K562 (cell line): ENCODE results near the gene ABL1. TPM values are rescaled to one million over a fixed set of nuclear protein-coding genes. Genes with fewer than 3 reads are reported as not detected.

Experiments used
- ATAC-seq: fragments of 200-7000 bp; cut with Tn5 transposase; 3 replicates; pipeline ENCODE4 v1.9.1; 2020; ENCODE audit warnings: moderate library complexity
- BruUV-seq: library from RNA; stranded (reverse); fragments of 400-500 nt; replicated peaks from 2 replicates; lab custom pipeline; 2021; lab: Mats Ljungman, UMichigan
- CTCF ChIA-PET: fragments of 300-600 bp; formaldehyde crosslinking; extraction: SDS; loops from one replicate; lab custom pipeline; 2021; ENCODE audit warnings: low intra/inter-chr PET ratio; lab: Yijun Ruan, JAX
- POLR2A ChIA-PET: fragments of 300-600, 350-650 bp; sonication (Branson Sonifier 250); formaldehyde crosslinking; extraction: SDS; loops from one replicate; lab custom pipeline; 2021; ENCODE audit warnings: antibody characterized with exemption, inconsistent platforms; lab: Yijun Ruan, JAX
- DNase-seq, 4 experiments: peaks; one replicate each; pipeline versions ENCODE4 v3.0.0 to v3.0.0-alpha.2; 2011 to 2018; ENCODE audit warnings: low spot score in 3 of 4, mixed read lengths in 3 of 4; ENCODE audit errors: extremely low read depth in 1 of 4
- FAIRE-seq: peaks from 2 replicates; lab custom pipeline; 2011; peaks lifted over from hg19 to GRCh38; lab: Jason Lieb, UNC
- H2AFZ ChIP-seq: 2 replicates; pipeline ENCODE4 v1.6.0; 2011; ENCODE audit warnings: low read depth, low read length, control low read depth, inconsistent platforms
- H3K27ac ChIP-seq: fragments of 200-600 bp; 3 replicates; pipeline ENCODE4 v1.8.0; 2011; ENCODE audit warnings: low read depth, mild to moderate bottlenecking, control low read depth, inconsistent platforms, low read length, moderate library complexity, mixed read lengths; ENCODE audit errors: extremely low read depth
- H3K27me3 ChIP-seq, 2 experiments: fragments of 300-600 bp in 1 of 2; 2 replicates in 1 of 2; 3 replicates in 1 of 2; pipeline versions ENCODE4 v1.6.0 to v1.8.0; 2011; ENCODE audit warnings: inconsistent platforms in 2 of 2, low read length in 2 of 2, mild to moderate bottlenecking in 1 of 2, mixed read lengths in 1 of 2, moderate library complexity in 1 of 2; ENCODE audit not compliant: control insufficient read depth in 2 of 2, insufficient read depth in 2 of 2
- H3K36me3 ChIP-seq: fragments of 300-600 bp; 3 replicates; pipeline ENCODE4 v1.8.0; 2011; ENCODE audit warnings: mild to moderate bottlenecking, low read length, inconsistent platforms; ENCODE audit not compliant: control insufficient read depth, insufficient read depth
- H3K4me1 ChIP-seq, 2 experiments: fragments of 200-600 bp in 1 of 2; replicated peaks in 1 of 2; 2 replicates in 1 of 2; 3 replicates in 1 of 2; pipeline versions ENCODE4 v1.5.1 to v1.8.0; 2011; ENCODE audit warnings: inconsistent platforms in 2 of 2, low read length in 2 of 2, mild to moderate bottlenecking in 1 of 2, mixed read lengths in 1 of 2, moderate library complexity in 1 of 2; ENCODE audit not compliant: control insufficient read depth in 2 of 2, insufficient read depth in 2 of 2
- H3K4me2 ChIP-seq: 2 replicates; pipeline ENCODE4 v1.6.1; 2011; ENCODE audit warnings: low read length, control low read depth, inconsistent platforms, mixed read lengths; ENCODE audit not compliant: insufficient read depth
- H3K4me3 ChIP-seq: fragments of 200-600 bp; sonication (generic), shearing (Covaris generic); 2 replicates; pipeline ENCODE4 v1.5.1; 2016; ENCODE audit warnings: control low read depth, inconsistent platforms
- H3K79me2 ChIP-seq: fragments of 200-600 bp; 3 replicates; pipeline ENCODE4 v1.8.0; 2011; ENCODE audit warnings: low read length, inconsistent platforms; ENCODE audit not compliant: control insufficient read depth, insufficient read depth
- H3K9ac ChIP-seq, 2 experiments: 2 replicates each; pipeline versions ENCODE4 v1.6.0 to v1.6.1; 2011; ENCODE audit warnings: low read depth in 2 of 2, low read length in 2 of 2, control low read depth in 1 of 2, inconsistent platforms in 1 of 2, mild to moderate bottlenecking in 1 of 2, mixed read lengths in 1 of 2; ENCODE audit not compliant: insufficient read depth in 1 of 2
- H3K9me1 ChIP-seq: one replicate; pipeline ENCODE4 v1.6.0; 2011; ENCODE audit warnings: inconsistent platforms, mild to moderate bottlenecking, low read length, moderate library complexity; ENCODE audit not compliant: control insufficient read depth, insufficient read depth
- H3K9me3 ChIP-seq: replicated peaks from 2 replicates; pipeline ENCODE4 v1.5.1; 2011; ENCODE audit warnings: low read depth, low read length, inconsistent platforms; ENCODE audit not compliant: control insufficient read depth, insufficient read depth
- H4K20me1 ChIP-seq: replicated peaks from 2 replicates; pipeline ENCODE4 v1.6.1; 2011; ENCODE audit warnings: low read length, inconsistent platforms, mixed read lengths; ENCODE audit not compliant: control insufficient read depth, insufficient read depth
- DNMT1 ChIP-seq: fragments of 450-650 bp; IDR thresholded peaks from 2 replicates; pipeline ENCODE4 v1.6.1; 2016; ENCODE audit warnings: antibody characterized with exemption, mild to moderate bottlenecking
- FOXJ3 ChIP-seq: sonication (generic); formaldehyde crosslinking; IDR thresholded peaks from 2 replicates; pipeline ENCODE4 v1.4.0; 2020; ENCODE audit warnings: mild to moderate bottlenecking, missing genetic modification reagents
- FOXM1 ChIP-seq, 2 experiments: fragments of 450-650 bp in 1 of 2; sonication (generic) in 1 of 2; formaldehyde crosslinking in 1 of 2; IDR thresholded peaks; 2 replicates each; pipeline versions ENCODE4 v1.6.1 to v1.9.0; 2017 to 2022; ENCODE audit warnings: low read depth in 2 of 2, mild to moderate bottlenecking in 2 of 2, missing genetic modification reagents in 1 of 2, moderate library complexity in 1 of 2
- GATAD2B ChIP-seq: fragments of 450-650 bp; IDR thresholded peaks from 2 replicates; pipeline ENCODE4 v1.6.1; 2017; ENCODE audit warnings: mild to moderate bottlenecking, borderline replicate concordance
- NCOA1 ChIP-seq: fragments of 450-650 bp; IDR thresholded peaks from 2 replicates; pipeline ENCODE4 v1.6.1; 2016; ENCODE audit warnings: low read depth
- NEUROD1 ChIP-seq: fragments of 150-350 bp; IDR thresholded peaks from 2 replicates; pipeline ENCODE4 v1.6.1; 2014; ENCODE audit warnings: borderline replicate concordance, low read length, low read depth; ENCODE audit not compliant: partially characterized antibody
- RAD21 ChIP-seq, 2 experiments: fragments of 250-450 bp in 1 of 2; fragments of 450-650 bp in 1 of 2; sonication (Bioruptor Pico) in 1 of 2; formaldehyde crosslinking in 1 of 2; IDR thresholded peaks in 1 of 2; conservative IDR thresholded peaks in 1 of 2; 2 replicates each; pipeline versions ENCODE4 v1.4.0 to v1.8.0; 2020 to 2022; ENCODE audit warnings: mild to moderate bottlenecking in 2 of 2, moderate library complexity in 1 of 2
- SIN3A ChIP-seq, 2 experiments: fragments of 150-350 bp in 1 of 2; IDR thresholded peaks; 2 replicates each; pipeline ENCODE4 v1.6.1; 2011 to 2016; ENCODE audit warnings: borderline replicate concordance in 2 of 2, low read depth in 2 of 2, low read length in 2 of 2, mild to moderate bottlenecking in 2 of 2, moderate library complexity in 2 of 2; ENCODE audit not compliant: control insufficient read depth in 1 of 2
- TAF9B ChIP-seq: fragments of 450-650 bp; IDR thresholded peaks from 2 replicates; pipeline ENCODE4 v1.6.1; 2018; ENCODE audit warnings: mild to moderate bottlenecking; ENCODE audit not compliant: partially characterized antibody
- TRIM24 ChIP-seq, 2 experiments: fragments of 450-650 bp; IDR thresholded peaks; 2 replicates each; pipeline ENCODE4 v1.6.1; 2016
- WGBS: fragments of 100-300 bp; shearing (Covaris generic); methylation state at CpG from one replicate; pipeline ENCODE4 v1.1.6; 2016; ENCODE audit warnings: low coverage, mixed read lengths; ENCODE audit not compliant: insufficient coverage; ENCODE audit errors: missing lambda C conversion rate; 5-methylcytosine and 5-hydroxymethylcytosine counted together
- in situ Hi-C: fragments of 300-500 bp; cut with MboI; formaldehyde crosslinking; loops from 4 replicates; pipeline ENCODE4 v1.15.0; 2018; ENCODE audit warnings: inconsistent platforms, mixed read lengths
- intact Hi-C: fragments of 100-400 bp; cut with micrococcal nuclease; formaldehyde crosslinking; loops from 2 replicates; pipeline ENCODE4 v1.14.2; 2022
- polyA plus RNA-seq, 8 experiments: library from polyadenylated mRNA; depleted of rRNA in 4 of 8; stranded (reverse) in 5 of 8; unstranded in 3 of 8; fragments of >200 nt; fragmentation: Nextera tagmentation in 2 of 8; fragmentation: Illumina TruSeq in 1 of 8; extraction: Ambion mirVana in 2 of 8; extraction: Trizol in 1 of 8; gene quantifications; 2 replicates each; pipeline versions ENCODE4 v1.2.1 to v1.2.3, GENCODE V29; 2011 to 2014; ENCODE audit warnings: inconsistent platforms in 1 of 8, missing spikeins in 1 of 8
- total RNA-seq, 7 experiments: library from RNA; depleted of rRNA in 6 of 7; stranded (reverse); fragments of >200 nt in 6 of 7; fragmentation: Illumina TruSeq in 2 of 7; extraction: Trizol in 2 of 7; gene quantifications; 2 replicates each; pipeline versions ENCODE4 v1.2.1 to v1.2.3, GENCODE V29; 2011 to 2021; ENCODE audit warnings: low replicate concordance in 1 of 7
- TF ChIP-seq, protein P1 (sequence below): fragments of 200-800 bp; sonication (Bioruptor generic); IDR thresholded peaks from 2 replicates; pipeline ENCODE4 v1.6.1; 2016; ENCODE audit warnings: missing genetic modification characterization, missing compliant biosample characterization
- TF ChIP-seq, protein P2 (sequence below): sonication (generic); formaldehyde crosslinking; IDR thresholded peaks from 2 replicates; pipeline ENCODE4 v1.8.1; 2023; ENCODE audit warnings: mild to moderate bottlenecking, missing genetic modification reagents
- TF ChIP-seq, protein P3 (sequence below): sonication (generic); formaldehyde crosslinking; IDR thresholded peaks from 2 replicates; pipeline ENCODE4 v1.8.1; 2023; ENCODE audit warnings: mild to moderate bottlenecking, missing genetic modification reagents

ABL1 gene
- total and polyA plus RNA-seq, 9 of the 15 experiments (the other 6 are each of a cell fraction or from before 2014, with no cell fraction given): 1.5 to 130 (median 37.8) TPM

DNA sequence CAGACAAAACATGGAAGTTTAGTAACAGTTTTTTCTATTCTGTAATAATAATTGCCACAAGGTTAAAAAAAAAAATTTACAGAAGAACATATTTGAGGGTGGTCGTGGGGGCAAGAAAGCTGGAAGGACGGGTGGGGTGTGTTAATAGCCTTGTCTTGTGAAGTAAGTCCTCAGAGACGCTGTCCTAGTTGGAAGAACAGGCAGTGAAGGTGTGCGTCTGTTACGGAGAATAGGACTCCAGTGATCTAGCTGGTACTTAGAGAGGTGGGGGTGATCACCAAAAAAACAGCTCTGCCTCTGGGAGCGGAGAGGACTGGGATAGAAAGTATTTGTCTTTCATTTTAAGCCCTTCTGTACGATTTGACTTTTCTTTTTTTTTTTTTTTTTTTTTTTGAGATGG, 17.7 kb downstream of the ABL1 start:
- no peaks in the 10 kb centered on the region for H3K9me3 ChIP-seq
- H3K27ac ChIP-seq: no peak overlapping the region
- ChIA-PET POLR2A (interaction anchor here (0.7 to 7.5 kb wide), 15 partner anchors 9 to 130 kb away, joined by 3 to 99 read pairs (median 4); partner anchors contain the start of gene ABL1), CTCF (interaction anchor here (1.0 to 1.3 kb wide), 2 partner anchors 9 to 28 kb away, joined by 3 read pairs; no protein-coding TSS in a partner anchor)
- H3K4me2 ChIP-seq: no peak overlapping the region
- no peaks in the 10 kb centered on the region; a peak in 1 of 5 replicates for H3K4me1 ChIP-seq
- H3K9ac ChIP-seq: no peak overlapping the region
- no peak overlapping the region for H3K4me3 ChIP-seq
- H2AFZ ChIP-seq: no peak overlapping the region
- in situ Hi-C loops: no loop called here
- FAIRE-seq: no peak
- intact Hi-C loops: no loop called here
- no peaks in the 10 kb centered on the region for H3K27me3 ChIP-seq
- 70% methylated on average over 7 of the region's 7 CpGs for WGBS
- no peaks in the 10 kb centered on the region for H3K9me1 ChIP-seq
- peaks cover 37% of the 10 kb centered on the region for H3K36me3 ChIP-seq
- BruUV-seq: no TSS peak
- peaks cover 17% of the 10 kb centered on the region for H4K20me1 ChIP-seq
- DNase-seq: no peak
- ATAC-seq: no peak
- no peaks in the 10 kb centered on the region for H3K79me2 ChIP-seq
- TF ChIP-seq DNMT1 (no peak), RAD21 (CRISPR knock-in tag; conservative IDR thresholded peaks at IDR 0.05 in 1 of 2, IDR thresholded peaks at IDR 0.05 in 1 of 2) (no peak), TAF9B (no peak), TRIM24 (IDR thresholded peaks at IDR 0.05) (no peak), FOXJ3 (no peak), NEUROD1 (no peak), NCOA1 (no peak), FOXM1 (IDR thresholded peaks at IDR 0.05; ENCODE audit: low read depth) (no peak), FOXM1 (CRISPR knock-in tag; IDR thresholded peaks at IDR 0.05; ENCODE audit: low read depth) (no peak), SIN3A (IDR thresholded peaks at IDR 0.05; ENCODE audit: borderline replicate concordance in 2 of 2, control insufficient read depth in 1 of 2, low read depth in 2 of 2, low read length in 2 of 2) (no peak), GATAD2B (no peak)
- TF ChIP-seq, protein P1, sequence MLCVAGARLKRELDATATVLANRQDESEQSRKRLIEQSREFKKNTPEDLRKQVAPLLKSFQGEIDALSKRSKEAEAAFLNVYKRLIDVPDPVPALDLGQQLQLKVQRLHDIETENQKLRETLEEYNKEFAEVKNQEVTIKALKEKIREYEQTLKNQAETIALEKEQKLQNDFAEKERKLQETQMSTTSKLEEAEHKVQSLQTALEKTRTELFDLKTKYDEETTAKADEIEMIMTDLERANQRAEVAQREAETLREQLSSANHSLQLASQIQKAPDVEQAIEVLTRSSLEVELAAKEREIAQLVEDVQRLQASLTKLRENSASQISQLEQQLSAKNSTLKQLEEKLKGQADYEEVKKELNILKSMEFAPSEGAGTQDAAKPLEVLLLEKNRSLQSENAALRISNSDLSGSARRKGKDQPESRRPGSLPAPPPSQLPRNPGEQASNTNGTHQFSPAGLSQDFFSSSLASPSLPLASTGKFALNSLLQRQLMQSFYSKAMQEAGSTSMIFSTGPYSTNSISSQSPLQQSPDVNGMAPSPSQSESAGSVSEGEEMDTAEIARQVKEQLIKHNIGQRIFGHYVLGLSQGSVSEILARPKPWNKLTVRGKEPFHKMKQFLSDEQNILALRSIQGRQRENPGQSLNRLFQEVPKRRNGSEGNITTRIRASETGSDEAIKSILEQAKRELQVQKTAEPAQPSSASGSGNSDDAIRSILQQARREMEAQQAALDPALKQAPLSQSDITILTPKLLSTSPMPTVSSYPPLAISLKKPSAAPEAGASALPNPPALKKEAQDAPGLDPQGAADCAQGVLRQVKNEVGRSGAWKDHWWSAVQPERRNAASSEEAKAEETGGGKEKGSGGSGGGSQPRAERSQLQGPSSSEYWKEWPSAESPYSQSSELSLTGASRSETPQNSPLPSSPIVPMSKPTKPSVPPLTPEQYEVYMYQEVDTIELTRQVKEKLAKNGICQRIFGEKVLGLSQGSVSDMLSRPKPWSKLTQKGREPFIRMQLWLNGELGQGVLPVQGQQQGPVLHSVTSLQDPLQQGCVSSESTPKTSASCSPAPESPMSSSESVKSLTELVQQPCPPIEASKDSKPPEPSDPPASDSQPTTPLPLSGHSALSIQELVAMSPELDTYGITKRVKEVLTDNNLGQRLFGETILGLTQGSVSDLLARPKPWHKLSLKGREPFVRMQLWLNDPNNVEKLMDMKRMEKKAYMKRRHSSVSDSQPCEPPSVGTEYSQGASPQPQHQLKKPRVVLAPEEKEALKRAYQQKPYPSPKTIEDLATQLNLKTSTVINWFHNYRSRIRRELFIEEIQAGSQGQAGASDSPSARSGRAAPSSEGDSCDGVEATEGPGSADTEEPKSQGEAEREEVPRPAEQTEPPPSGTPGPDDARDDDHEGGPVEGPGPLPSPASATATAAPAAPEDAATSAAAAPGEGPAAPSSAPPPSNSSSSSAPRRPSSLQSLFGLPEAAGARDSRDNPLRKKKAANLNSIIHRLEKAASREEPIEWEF (CRISPR knock-in tag): no peak
- TF ChIP-seq, protein P2, sequence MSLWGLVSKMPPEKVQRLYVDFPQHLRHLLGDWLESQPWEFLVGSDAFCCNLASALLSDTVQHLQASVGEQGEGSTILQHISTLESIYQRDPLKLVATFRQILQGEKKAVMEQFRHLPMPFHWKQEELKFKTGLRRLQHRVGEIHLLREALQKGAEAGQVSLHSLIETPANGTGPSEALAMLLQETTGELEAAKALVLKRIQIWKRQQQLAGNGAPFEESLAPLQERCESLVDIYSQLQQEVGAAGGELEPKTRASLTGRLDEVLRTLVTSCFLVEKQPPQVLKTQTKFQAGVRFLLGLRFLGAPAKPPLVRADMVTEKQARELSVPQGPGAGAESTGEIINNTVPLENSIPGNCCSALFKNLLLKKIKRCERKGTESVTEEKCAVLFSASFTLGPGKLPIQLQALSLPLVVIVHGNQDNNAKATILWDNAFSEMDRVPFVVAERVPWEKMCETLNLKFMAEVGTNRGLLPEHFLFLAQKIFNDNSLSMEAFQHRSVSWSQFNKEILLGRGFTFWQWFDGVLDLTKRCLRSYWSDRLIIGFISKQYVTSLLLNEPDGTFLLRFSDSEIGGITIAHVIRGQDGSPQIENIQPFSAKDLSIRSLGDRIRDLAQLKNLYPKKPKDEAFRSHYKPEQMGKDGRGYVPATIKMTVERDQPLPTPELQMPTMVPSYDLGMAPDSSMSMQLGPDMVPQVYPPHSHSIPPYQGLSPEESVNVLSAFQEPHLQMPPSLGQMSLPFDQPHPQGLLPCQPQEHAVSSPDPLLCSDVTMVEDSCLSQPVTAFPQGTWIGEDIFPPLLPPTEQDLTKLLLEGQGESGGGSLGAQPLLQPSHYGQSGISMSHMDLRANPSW (CRISPR knock-in tag): no peak
- TF ChIP-seq, protein P3, sequence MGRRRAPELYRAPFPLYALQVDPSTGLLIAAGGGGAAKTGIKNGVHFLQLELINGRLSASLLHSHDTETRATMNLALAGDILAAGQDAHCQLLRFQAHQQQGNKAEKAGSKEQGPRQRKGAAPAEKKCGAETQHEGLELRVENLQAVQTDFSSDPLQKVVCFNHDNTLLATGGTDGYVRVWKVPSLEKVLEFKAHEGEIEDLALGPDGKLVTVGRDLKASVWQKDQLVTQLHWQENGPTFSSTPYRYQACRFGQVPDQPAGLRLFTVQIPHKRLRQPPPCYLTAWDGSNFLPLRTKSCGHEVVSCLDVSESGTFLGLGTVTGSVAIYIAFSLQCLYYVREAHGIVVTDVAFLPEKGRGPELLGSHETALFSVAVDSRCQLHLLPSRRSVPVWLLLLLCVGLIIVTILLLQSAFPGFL (CRISPR knock-in tag): no peak
